Ovary (tissue), 9 donors: ENCODE data around the gene CD38. TPM values are rescaled to one million over a fixed set of nuclear protein-coding genes. Genes with fewer than 3 reads are reported as not detected.
A peak's percentile ranks its signal among the peaks of the same experiment; 100 is the strongest.

ENCODE experiments used
- DNase-seq, 5 donors: peaks; one replicate each; pipeline ENCODE4 v3.0.0-alpha.2; 2019 to 2020
- H3K27ac ChIP-seq, 2 donors: fragments of 200-600 bp; one replicate each; pipeline versions ENCODE4 v1.5.1 to v1.8.0; 2019 to 2022
- H3K27me3 ChIP-seq: fragments of 200-600 bp; one replicate; pipeline ENCODE4 v1.8.0; 2022
- H3K36me3 ChIP-seq: fragments of 200-600 bp; sonication (generic); one replicate; pipeline ENCODE4 v1.5.1; 2019
- H3K4me1 ChIP-seq: one replicate; pipeline ENCODE4 v1.8.1; 2013; ENCODE audit warnings: mild to moderate bottlenecking, moderate library complexity; ENCODE audit not compliant: insufficient read depth
- H3K4me3 ChIP-seq: fragments of 200-600 bp; sonication (generic); one replicate; pipeline ENCODE4 v1.5.1; 2017
- H3K9me3 ChIP-seq, 2 donors: fragments of 200-600 bp in 1 of 2; sonication (generic) in 1 of 2; one replicate each; pipeline versions ENCODE4 v1.5.1 to v1.8.1; 2013 to 2019; ENCODE audit warnings: mild to moderate bottlenecking in 1 of 2, moderate library complexity in 1 of 2
- EP300 ChIP-seq: sonication (generic); formaldehyde crosslinking; IDR thresholded peaks from one replicate; pipeline ENCODE4 v1.6.1; 2017; ENCODE audit warnings: antibody characterized with exemption
- POLR2A ChIP-seq: fragments of 450-650 bp; IDR thresholded peaks from one replicate; pipeline ENCODE4 v1.6.1; 2017; ENCODE audit warnings: antibody characterized with exemption, mild to moderate bottlenecking, moderate library complexity
- WGBS, 3 donors: extraction: QIAGEN DNeasy Blood & Tissue Kit in 1 of 3; methylation state at CpG; one replicate each; pipeline versions ENCODE4 v1.1.5 to v1.1.7; 2013 to 2017; 5-methylcytosine and 5-hydroxymethylcytosine counted together
- intact Hi-C, 4 donors: fragments of 100-400 bp; cut with DNase I; formaldehyde crosslinking; loops; one replicate each; pipeline versions ENCODE4 v1.11.0 to v1.15.1; 2022 to 2023
- polyA plus RNA-seq, 2 donors: library from polyadenylated mRNA; stranded (reverse); fragments of 200-250 nt in 1 of 2; fragments of 350-450 nt in 1 of 2; fragmentation: Illumina TruSeq in 1 of 2; extraction: RNeasy Lipid Tissue Mini Kit (QIAGEN cat#74804) in 1 of 2; gene quantifications; one replicate each; pipeline ENCODE4 v1.2.3, GENCODE V29; 2013 to 2014
- total RNA-seq, 7 donors: library from RNA; depleted of rRNA in 2 of 7; stranded (reverse); fragments of >200 nt in 2 of 7; fragmentation: NEBNext Ultra II Directional in 3 of 7; extraction: Animal tissue kit (Norgen Biotek cat#: 25700) in 3 of 7; gene quantifications; one replicate each; pipeline versions ENCODE4 v1.1.0 to v1.2.4, GENCODE V29; 2016 to 2023
- TF ChIP-seq, protein P1 (sequence below), 3 donors: fragments of 450-650 bp in 2 of 3; fragments of 200-600 bp in 1 of 3; IDR thresholded peaks; one replicate each; pipeline versions ENCODE4 v1.5.1 to v1.8.0; 2016 to 2022; ENCODE audit warnings: antibody characterized with exemption in 3 of 3, mild to moderate bottlenecking in 1 of 3
- donor health status: DM: no; HTN: no; CAD: no; lungs with moderate emphysema.
- donor health status: DM: no; HTN: no; CAD: no.
- donor health status: Bipolar disorder and iron deficiency.
- donor health status: DM: yes; HTN: yes; CAD: no.
- donor health status: DM: no; HTN: no; CAD: no.
- donor health status: DM: yes; HTN: yes; CAD: no.

The CD38 gene
- total and polyA plus RNA-seq, 9 donors = 0.23 to 9.5 (median 0.97) TPM

DNA sequence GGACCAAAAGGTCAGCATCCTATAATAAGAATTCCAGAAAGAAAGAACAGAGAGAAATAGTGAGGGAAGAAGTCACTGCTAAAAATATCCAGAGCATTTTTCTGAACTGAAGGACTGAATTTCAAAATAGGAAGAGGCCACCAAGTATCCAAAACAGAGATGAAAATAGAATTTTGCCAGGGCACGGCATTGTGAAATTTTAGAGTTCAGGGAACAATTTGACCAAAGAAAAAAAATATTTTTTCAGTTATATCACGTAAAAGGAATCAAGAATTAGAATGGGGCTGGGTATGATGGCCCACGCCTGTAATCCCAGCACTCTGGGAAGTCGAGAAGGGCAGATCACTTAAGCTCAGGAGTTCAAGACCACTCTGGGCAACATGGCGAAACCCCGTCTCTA is 95.0 kb downstream of the CD38 start:
- TF ChIP-seq POLR2A (no peak), EP300 (no peak)
- TF ChIP-seq, protein P1, sequence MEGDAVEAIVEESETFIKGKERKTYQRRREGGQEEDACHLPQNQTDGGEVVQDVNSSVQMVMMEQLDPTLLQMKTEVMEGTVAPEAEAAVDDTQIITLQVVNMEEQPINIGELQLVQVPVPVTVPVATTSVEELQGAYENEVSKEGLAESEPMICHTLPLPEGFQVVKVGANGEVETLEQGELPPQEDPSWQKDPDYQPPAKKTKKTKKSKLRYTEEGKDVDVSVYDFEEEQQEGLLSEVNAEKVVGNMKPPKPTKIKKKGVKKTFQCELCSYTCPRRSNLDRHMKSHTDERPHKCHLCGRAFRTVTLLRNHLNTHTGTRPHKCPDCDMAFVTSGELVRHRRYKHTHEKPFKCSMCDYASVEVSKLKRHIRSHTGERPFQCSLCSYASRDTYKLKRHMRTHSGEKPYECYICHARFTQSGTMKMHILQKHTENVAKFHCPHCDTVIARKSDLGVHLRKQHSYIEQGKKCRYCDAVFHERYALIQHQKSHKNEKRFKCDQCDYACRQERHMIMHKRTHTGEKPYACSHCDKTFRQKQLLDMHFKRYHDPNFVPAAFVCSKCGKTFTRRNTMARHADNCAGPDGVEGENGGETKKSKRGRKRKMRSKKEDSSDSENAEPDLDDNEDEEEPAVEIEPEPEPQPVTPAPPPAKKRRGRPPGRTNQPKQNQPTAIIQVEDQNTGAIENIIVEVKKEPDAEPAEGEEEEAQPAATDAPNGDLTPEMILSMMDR (IDR thresholded peaks at IDR 0.05) = no peak
- Histone ChIP-seq H3K36me3 (no peaks in the 10 kb centered on the region), H3K4me1 (peaks cover 1% of the 10 kb centered on the region), H3K9me3 (no peaks in the 10 kb centered on the region), H3K27me3 (no peaks in the 10 kb centered on the region), H3K27ac (no peak overlapping the region), H3K4me3 (no peak overlapping the region)
- intact Hi-C loops = no loop called here
- DNase-seq = peak in 1 of 5 donors; percentile 24
- 47 to 59% (median 54%) methylated on average over 6 of the region's 6 CpGs for WGBS, 3 donors

GRCh38 chr4:15874671-15875070 is 96.5 kb downstream of the CD38 start:
- H3K27ac ChIP-seq = no peak overlapping the region
- no peaks in the 10 kb centered on the region for H3K9me3 ChIP-seq
- no peaks in the 10 kb centered on the region for H3K36me3 ChIP-seq
- intact Hi-C loops = no loop called here
- no peak for DNase-seq
- WGBS, 3 donors = 62 to 73% (median 72%) methylated on average over 4 of the region's 4 CpGs
- H3K27me3 ChIP-seq = no peaks in the 10 kb centered on the region
- no peak overlapping the region for H3K4me3 ChIP-seq
- peaks cover 1% of the 10 kb centered on the region for H3K4me1 ChIP-seq
- no peak for TF ChIP-seq POLR2A
- TF ChIP-seq EP300 = no peak
- TF ChIP-seq, protein P1 (IDR thresholded peaks at IDR 0.05) = no peak

GRCh38 chr4:15875663-15876460 is 97.7 kb downstream of the CD38 start:
- intact Hi-C loops = no loop called here
- Histone ChIP-seq H3K4me3 (no peak overlapping the region), H3K9me3 (no peaks in the 10 kb centered on the region), H3K27me3 (no peaks in the 10 kb centered on the region), H3K4me1 (peaks cover 1% of the 10 kb centered on the region), H3K27ac (no peak overlapping the region), H3K36me3 (no peaks in the 10 kb centered on the region)
- WGBS, 3 donors = 84 to 86% (median 86%) methylated on average over 5 of the region's 5 CpGs
- TF ChIP-seq POLR2A = no peak
- TF ChIP-seq EP300 = no peak
- TF ChIP-seq, protein P1 (IDR thresholded peaks at IDR 0.05) = no peak
- DNase-seq = no peak

- Histone ChIP-seq H3K27me3 (no peaks in the 10 kb centered on the region), H3K4me3 (no peak overlapping the region), H3K27ac (no peak overlapping the region), H3K36me3 (no peaks in the 10 kb centered on the region), H3K9me3 (no peaks in the 10 kb centered on the region), H3K4me1 (peaks cover 1% of the 10 kb centered on the region)
- DNase-seq = no peak
- intact Hi-C loops = no loop called here
- 93 to 96% (median 95%) methylated on average over 3 of the region's 3 CpGs for WGBS, 3 donors
- no peak for TF ChIP-seq EP300
- no peak for TF ChIP-seq POLR2A
- TF ChIP-seq, protein P1 (IDR thresholded peaks at IDR 0.05) = no peak
Measured at GRCh38 chr4:15878011-15878410, 99.9 kb downstream of the CD38 start.
